SU-DHL-6 (cell line): ENCODE measurements around the gene LCE2B.
"Not testable (repeated sequence)": the region's sequence is repeated elsewhere in the genome, so short reads cannot be mapped to it uniquely, and the experiment has no call there.

ENCODE experiments used
- H2AFZ ChIP-seq: fragments of 200-600 bp; sonication (generic); 2 replicates; pipeline ENCODE4 v1.6.1; 2014; ENCODE audit warnings: low read depth, mild to moderate bottlenecking, moderate library complexity, mixed read lengths, antibody characterized with exemption, low read length; ENCODE audit not compliant: severe bottlenecking
- H3F3A ChIP-seq: fragments of 200-600 bp; shearing (Covaris generic); 2 replicates; pipeline ENCODE4 v1.6.0; 2016; ENCODE audit warnings: antibody characterized with exemption, mild to moderate bottlenecking; ENCODE audit not compliant: insufficient read depth
- H3K27ac ChIP-seq: fragments of 200-600 bp; sonication (generic); 2 replicates; pipeline ENCODE4 v1.5.1; 2016; ENCODE audit warnings: low read depth, mild to moderate bottlenecking, low read length, moderate library complexity, mixed read lengths
- H3K27me3 ChIP-seq: fragments of 200-600 bp; sonication (generic), shearing (Covaris generic); 2 replicates; pipeline ENCODE4 v1.6.0; 2014; ENCODE audit warnings: mild to moderate bottlenecking, low read length
- H3K36me3 ChIP-seq: fragments of 200-600 bp; sonication (generic); 2 replicates; pipeline ENCODE4 v1.6.1; 2014; ENCODE audit warnings: mild to moderate bottlenecking, low read length, mixed read lengths
- H3K4me2 ChIP-seq: fragments of 300-600, 200-600 bp; shearing (Covaris generic), sonication (generic); 2 replicates; pipeline ENCODE4 v1.6.0; 2014; ENCODE audit warnings: low read length, low read depth, mild to moderate bottlenecking; ENCODE audit not compliant: poor library complexity, severe bottlenecking
- H3K4me3 ChIP-seq: fragments of 200-600 bp; sonication (generic); 2 replicates; pipeline ENCODE4 v1.5.1; 2014; ENCODE audit warnings: antibody characterized with exemption, low read length, mild to moderate bottlenecking, mixed read lengths; ENCODE audit not compliant: insufficient read depth, poor library complexity, severe bottlenecking
- H3K79me2 ChIP-seq: fragments of 200-600 bp; sonication (generic); 2 replicates; pipeline ENCODE4 v1.6.1; 2014; ENCODE audit warnings: mild to moderate bottlenecking, low read length, moderate library complexity; ENCODE audit not compliant: insufficient read depth
- H3K9ac ChIP-seq: fragments of 200-600 bp; sonication (generic); 2 replicates; pipeline ENCODE4 v1.7.0; 2014; ENCODE audit warnings: mild to moderate bottlenecking, low read length
- H3K9me2 ChIP-seq: fragments of 200-600 bp; sonication (generic); replicated peaks from 2 replicates; pipeline ENCODE4 v1.6.1; 2014; ENCODE audit warnings: low read length; ENCODE audit not compliant: insufficient read depth
- H3K9me3 ChIP-seq: fragments of 200-600 bp; sonication (generic); 2 replicates; pipeline ENCODE4 v1.6.1; 2014; ENCODE audit warnings: low read length, mixed read lengths; ENCODE audit not compliant: insufficient read depth
- H4K20me1 ChIP-seq: fragments of 200-600 bp; sonication (generic); 2 replicates; pipeline ENCODE4 v1.6.1; 2014; ENCODE audit warnings: low read depth, mild to moderate bottlenecking, antibody characterized with exemption, low read length, moderate library complexity, mixed read lengths
- EZH2phosphoT487 ChIP-seq: fragments of 200-600 bp; sonication (generic), shearing (Covaris generic); conservative IDR thresholded peaks from 2 replicates; pipeline ENCODE4 v1.6.1; 2018; ENCODE audit warnings: mild to moderate bottlenecking, antibody characterized with exemption, low read length, moderate library complexity, mixed read lengths
- TF ChIP-seq, protein P1 (sequence below): fragments of 200-600 bp; sonication (generic); IDR thresholded peaks from one replicate; pipeline ENCODE4 v1.5.1; 2017; ENCODE audit warnings: antibody characterized with exemption, mild to moderate bottlenecking, low read length, moderate library complexity; ENCODE audit not compliant: insufficient read depth, poor library complexity, severe bottlenecking

LCE2B gene

DNA sequence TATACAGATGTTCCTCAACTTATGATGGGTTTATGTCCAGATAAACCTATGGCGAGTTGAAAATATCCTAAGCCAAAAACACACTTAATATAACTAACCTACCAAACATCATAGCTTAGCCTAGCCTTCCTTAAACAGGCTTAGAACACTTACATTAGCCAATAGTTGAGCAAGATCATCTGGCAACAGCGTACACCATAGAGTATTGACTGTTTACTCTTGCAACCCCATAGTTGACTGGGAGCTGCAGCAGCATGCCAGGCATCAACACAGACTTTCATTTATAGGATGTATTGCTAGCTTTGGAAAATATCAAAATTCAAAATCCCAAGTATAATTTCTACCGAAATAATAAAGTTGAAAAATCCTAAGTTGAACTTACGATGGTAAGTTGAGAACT is 28.2 kb upstream of the LCE2B start:
- Histone ChIP-seq H3K27ac (no peak overlapping the region), H3K9me3 (no peaks in the 10 kb centered on the region), H2AFZ (no peak overlapping the region), H4K20me1 (no peaks in the 10 kb centered on the region), H3K79me2 (no peaks in the 10 kb centered on the region), H3K4me2 (no peak overlapping the region), H3K4me3 (no peak overlapping the region), H3F3A (no peaks in the 10 kb centered on the region), H3K9me2 (no peaks in the 10 kb centered on the region), H3K9ac (no peak overlapping the region), H3K27me3 (no peaks in the 10 kb centered on the region), H3K36me3 (no peaks in the 10 kb centered on the region)
- TF ChIP-seq EZH2phosphoT487: no peak
- TF ChIP-seq, protein P1, sequence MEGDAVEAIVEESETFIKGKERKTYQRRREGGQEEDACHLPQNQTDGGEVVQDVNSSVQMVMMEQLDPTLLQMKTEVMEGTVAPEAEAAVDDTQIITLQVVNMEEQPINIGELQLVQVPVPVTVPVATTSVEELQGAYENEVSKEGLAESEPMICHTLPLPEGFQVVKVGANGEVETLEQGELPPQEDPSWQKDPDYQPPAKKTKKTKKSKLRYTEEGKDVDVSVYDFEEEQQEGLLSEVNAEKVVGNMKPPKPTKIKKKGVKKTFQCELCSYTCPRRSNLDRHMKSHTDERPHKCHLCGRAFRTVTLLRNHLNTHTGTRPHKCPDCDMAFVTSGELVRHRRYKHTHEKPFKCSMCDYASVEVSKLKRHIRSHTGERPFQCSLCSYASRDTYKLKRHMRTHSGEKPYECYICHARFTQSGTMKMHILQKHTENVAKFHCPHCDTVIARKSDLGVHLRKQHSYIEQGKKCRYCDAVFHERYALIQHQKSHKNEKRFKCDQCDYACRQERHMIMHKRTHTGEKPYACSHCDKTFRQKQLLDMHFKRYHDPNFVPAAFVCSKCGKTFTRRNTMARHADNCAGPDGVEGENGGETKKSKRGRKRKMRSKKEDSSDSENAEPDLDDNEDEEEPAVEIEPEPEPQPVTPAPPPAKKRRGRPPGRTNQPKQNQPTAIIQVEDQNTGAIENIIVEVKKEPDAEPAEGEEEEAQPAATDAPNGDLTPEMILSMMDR: no peak

DNA sequence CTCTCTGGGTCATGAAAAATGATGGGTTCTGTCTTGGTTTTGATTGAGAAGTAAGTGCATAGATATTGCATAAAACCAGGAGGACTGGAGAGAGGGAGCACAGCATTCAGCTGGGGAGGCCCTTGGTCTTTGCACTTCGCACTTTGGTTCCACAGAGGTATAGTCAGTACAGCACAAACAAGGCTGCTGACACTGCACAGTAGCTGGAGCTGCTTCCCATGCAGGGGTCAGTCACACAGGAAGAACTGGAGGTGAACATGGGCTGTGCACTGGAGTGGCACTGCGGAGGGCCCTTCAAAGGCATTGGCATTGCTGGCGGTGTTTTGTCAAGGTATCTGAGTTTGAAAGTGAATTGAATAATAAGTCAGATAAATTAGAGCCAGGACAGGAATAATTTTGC is 27.3 kb upstream of the LCE2B start:
- no peaks in the 10 kb centered on the region for H3K9me3 ChIP-seq
- H4K20me1 ChIP-seq: no peaks in the 10 kb centered on the region
- H3K27me3 ChIP-seq: no peaks in the 10 kb centered on the region
- no peaks in the 10 kb centered on the region for H3K79me2 ChIP-seq
- no peak overlapping the region for H2AFZ ChIP-seq
- no peak overlapping the region for H3K4me2 ChIP-seq
- H3K27ac ChIP-seq: no peak overlapping the region
- H3K9me2 ChIP-seq: no peaks in the 10 kb centered on the region
- H3F3A ChIP-seq: no peaks in the 10 kb centered on the region
- TF ChIP-seq, protein P1: no peak
- TF ChIP-seq EZH2phosphoT487: no peak
- no peak overlapping the region for H3K4me3 ChIP-seq
- no peak overlapping the region for H3K9ac ChIP-seq
- H3K36me3 ChIP-seq: no peaks in the 10 kb centered on the region

DNA sequence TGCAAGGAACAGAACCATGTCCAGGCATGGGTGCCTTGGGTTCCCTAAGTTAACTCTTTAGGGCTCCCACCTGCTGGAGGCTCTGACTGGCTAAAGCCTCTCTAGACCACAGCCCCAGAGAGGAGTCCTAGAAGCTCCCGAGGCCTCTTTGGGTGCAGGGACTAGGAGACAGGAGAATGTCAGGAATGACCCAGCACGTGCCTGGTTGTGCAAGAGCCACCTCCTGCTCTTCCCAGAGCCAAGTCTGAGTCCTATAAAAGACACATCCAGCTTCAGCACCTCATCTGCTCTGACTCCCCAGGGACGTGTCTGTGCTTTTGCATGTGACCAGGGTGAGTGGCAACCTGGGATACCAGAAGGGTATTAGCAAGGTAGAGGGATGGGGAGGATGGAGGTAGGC is 22.8 kb upstream of the LCE2B start, which contains the start of gene LCE2D:
Gene LCE2D, plus strand, starts transcription at position 283 of the 400 bp plus-strand sequence. CDS start 726 bp downstream, outside the sequence.
- H3K27me3 ChIP-seq: no peaks in the 10 kb centered on the region
- TF ChIP-seq, protein P1: no peak
- no peak for TF ChIP-seq EZH2phosphoT487

DNA sequence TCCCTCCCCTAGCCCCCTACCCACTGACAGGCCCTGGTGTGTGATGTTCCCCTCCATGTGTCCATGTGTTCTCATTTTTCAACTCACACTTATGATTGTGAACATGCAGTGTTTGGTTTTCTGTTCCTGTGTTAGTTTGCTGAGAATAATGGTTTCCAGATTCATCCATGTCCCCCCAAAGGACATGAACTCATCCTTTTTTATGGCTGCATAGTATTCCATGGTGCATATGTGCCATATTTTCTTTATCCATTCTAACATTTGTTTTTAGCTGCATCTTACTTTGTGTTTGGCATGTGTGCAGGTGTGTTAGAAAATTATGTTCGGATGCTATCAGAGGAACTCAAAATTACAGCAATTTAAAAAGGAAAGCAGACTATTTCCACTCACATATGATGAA is 19.8 kb upstream of the LCE2B start:
- not testable (repeated sequence) for H3K27me3 ChIP-seq, H2AFZ ChIP-seq, H3K9ac ChIP-seq, H3K9me2 ChIP-seq, H3F3A ChIP-seq, H3K4me3 ChIP-seq, H3K27ac ChIP-seq, H3K36me3 ChIP-seq, H4K20me1 ChIP-seq, H3K4me2 ChIP-seq, H3K79me2 ChIP-seq, H3K9me3 ChIP-seq

More for the DNA sequence above, 22.8 kb upstream of the LCE2B start, which contains the start of gene LCE2D:
- Histone ChIP-seq H3K9me2 (no peaks in the 10 kb centered on the region), H2AFZ (no peak within 1 kb of the TSS), H3K27ac (no peak within 1 kb of the TSS), H3K9me3 (no peaks in the 10 kb centered on the region), H3K79me2 (no peaks in the 10 kb centered on the region), H3K4me3 (no peak within 1 kb of the TSS), H3F3A (no peaks in the 10 kb centered on the region), H3K36me3 (no peaks in the 10 kb centered on the region), H3K4me2 (no peak within 1 kb of the TSS), H3K9ac (no peak within 1 kb of the TSS), H4K20me1 (no peaks in the 10 kb centered on the region)
